ENCODE results near the gene ZBTB7C.

DNA sequence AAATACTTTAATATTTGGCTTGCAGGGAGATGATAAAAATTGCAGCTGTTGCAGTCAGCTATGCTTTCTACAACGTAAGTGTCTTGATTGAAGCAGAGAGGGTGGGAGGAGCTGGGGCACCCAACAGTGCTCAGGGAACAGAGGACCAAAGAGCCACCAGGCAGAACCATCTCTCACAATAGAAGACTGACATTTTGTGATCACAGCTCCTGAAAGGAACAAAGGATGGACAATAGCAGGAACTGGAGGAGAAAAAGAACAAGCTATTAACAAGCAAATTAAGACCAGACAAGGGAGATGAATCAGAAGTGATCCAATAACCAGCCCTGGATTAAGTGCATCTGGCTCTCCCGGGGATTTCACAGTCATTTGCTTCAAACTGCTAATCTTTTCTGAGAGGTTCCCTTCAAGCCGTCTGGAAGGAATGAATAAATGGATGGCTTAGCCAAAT, 413.1 kb downstream of the ZBTB7C start:
- no peak for TF ChIP-seq POLR2A (IDR thresholded peaks at IDR 0.05; ENCODE audit: control extremely low read depth in 1 of 2, low read depth in 2 of 2, low read length in 2 of 2)
- TF ChIP-seq, protein P1, sequence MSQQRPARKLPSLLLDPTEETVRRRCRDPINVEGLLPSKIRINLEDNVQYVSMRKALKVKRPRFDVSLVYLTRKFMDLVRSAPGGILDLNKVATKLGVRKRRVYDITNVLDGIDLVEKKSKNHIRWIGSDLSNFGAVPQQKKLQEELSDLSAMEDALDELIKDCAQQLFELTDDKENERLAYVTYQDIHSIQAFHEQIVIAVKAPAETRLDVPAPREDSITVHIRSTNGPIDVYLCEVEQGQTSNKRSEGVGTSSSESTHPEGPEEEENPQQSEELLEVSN (IDR thresholded peaks at IDR 0.05), result no peak
- TF ChIP-seq, protein P2, sequence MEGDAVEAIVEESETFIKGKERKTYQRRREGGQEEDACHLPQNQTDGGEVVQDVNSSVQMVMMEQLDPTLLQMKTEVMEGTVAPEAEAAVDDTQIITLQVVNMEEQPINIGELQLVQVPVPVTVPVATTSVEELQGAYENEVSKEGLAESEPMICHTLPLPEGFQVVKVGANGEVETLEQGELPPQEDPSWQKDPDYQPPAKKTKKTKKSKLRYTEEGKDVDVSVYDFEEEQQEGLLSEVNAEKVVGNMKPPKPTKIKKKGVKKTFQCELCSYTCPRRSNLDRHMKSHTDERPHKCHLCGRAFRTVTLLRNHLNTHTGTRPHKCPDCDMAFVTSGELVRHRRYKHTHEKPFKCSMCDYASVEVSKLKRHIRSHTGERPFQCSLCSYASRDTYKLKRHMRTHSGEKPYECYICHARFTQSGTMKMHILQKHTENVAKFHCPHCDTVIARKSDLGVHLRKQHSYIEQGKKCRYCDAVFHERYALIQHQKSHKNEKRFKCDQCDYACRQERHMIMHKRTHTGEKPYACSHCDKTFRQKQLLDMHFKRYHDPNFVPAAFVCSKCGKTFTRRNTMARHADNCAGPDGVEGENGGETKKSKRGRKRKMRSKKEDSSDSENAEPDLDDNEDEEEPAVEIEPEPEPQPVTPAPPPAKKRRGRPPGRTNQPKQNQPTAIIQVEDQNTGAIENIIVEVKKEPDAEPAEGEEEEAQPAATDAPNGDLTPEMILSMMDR (IDR thresholded peaks at IDR 0.05; ENCODE audit: control extremely low read depth in 1 of 3, insufficient read depth in 1 of 3, low read depth in 1 of 3, low read length in 3 of 3), result no peak
